NCI-H2227 treated with DMSO at 0.1 percent for 48 hours (cell line): ENCODE measurements around the gene AMMECR1L.
"Not testable (repeated sequence)": the region's sequence is repeated elsewhere in the genome, so short reads cannot be mapped to it uniquely, and the experiment has no call there.

Source experiments
- DNase-seq: peaks from one replicate; lab custom pipeline; 2025; lab: John Stamatoyannopoulos, UW

AMMECR1L gene

DNA sequence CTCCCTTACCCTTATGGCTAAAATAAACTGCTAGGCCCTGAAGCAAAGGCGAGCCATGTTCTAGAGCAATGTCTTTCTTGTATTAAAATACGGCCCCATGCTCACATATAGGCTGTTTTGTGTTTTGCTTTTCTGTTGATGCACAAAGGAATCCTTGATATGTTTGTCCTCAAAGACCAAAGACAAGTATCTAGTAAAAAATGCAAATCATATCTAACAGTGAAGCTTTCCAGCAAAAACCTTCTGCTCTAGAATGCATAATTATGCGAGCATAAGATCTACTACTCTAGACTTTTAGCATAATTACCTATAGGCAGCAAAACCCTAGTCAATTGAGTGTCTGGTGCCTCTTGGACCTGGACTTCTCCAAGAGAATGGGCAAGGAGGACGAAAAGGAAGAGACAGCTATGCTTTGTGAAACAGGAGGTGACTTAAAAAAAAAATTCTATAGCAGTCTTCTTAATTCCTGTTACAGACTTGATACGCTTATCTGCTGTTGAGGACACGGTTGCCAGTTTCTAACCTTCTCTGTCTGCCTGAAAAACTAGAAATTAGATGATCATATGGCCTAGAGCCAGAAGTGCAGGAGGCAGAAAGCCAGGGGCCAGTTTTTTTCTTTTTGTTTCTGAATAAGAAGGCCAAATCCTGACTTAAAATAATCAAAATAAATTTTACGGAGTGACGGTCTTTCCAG lies 1.5 kb upstream of the AMMECR1L start:
- DNase-seq, result no peak

DNA sequence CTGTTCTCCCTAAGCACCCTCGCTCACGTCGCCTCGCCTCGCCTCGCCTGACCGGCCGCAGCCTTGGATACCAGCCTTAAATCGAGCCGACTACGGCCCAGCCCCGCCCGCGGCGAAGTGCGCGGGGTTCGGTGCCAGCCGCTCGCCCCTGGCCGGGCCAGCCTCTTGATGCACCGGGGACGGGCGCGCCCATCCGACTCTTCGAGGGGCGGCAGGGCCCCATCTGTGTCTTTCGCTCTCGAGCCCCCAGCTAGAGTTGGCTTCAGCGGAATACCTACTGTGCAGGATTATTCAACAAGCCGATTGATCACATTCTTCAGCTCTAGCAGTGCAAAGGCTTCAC lies 808 bp upstream of the AMMECR1L start:
- DNase-seq, result not testable (repeated sequence)

DNA sequence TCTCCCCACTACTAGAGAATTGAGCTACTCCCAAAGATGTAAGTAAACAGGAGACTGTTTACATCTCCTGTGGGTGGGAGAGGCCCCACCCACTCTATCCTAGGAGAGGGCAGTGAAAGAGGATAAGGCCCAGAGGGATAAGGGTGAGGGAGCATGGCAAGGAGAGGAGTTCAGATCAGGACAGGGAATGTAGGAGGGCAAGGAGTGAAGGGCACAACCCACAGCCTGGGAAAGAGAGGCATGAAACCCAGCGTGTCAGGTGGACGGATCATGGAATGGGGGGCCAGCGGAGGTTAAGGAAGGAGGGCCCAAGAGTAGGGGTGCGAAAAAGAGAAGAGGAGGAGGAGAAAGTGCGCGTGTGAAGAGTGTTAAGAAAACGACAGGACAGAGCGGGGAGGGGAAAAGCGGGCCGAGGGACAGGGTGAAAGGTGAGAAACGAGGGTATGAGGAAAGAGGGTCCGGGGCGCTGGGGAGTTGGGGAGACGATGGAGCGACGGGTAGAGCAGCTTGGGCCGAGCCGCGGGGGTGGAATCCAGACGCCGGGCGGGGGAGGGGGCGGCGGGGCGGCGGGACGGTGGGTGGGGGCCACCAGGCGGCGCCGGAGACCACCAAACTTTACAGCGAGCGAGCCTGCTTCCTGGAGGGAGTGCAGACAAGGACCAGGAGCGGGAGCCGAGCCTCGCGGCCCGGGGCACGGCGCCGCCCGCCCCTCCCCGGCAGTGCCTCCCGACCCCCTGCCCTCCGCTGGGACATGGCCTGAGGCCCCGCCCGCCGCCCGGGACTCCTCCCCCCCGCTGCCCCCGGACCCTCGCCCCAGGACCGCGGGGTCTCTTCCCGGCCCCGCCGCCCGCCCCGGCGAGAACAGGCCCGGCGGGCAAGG lies 655 bp downstream of the AMMECR1L start:
- DNase-seq, result not testable (repeated sequence)

DNA sequence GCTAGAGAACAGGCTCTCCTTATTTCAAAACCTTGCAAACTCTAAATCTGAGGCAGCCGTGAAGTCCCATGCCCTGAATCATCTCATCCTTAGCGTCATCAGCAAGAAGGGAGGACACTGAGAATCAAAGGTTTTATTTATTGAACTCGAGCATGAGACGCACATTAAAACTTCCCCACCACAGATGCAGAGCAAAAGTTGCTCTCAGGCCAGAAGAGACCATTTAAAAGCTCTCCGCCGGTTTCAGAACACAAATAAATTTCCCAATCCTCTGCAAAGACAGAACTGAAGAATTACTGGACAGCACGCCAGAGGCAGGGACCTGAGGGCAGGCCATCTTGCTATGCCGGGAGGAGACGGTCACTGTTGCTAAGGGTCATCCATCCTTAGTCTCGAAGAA lies 1.3 kb downstream of the AMMECR1L start:
- no peak for DNase-seq

DNA sequence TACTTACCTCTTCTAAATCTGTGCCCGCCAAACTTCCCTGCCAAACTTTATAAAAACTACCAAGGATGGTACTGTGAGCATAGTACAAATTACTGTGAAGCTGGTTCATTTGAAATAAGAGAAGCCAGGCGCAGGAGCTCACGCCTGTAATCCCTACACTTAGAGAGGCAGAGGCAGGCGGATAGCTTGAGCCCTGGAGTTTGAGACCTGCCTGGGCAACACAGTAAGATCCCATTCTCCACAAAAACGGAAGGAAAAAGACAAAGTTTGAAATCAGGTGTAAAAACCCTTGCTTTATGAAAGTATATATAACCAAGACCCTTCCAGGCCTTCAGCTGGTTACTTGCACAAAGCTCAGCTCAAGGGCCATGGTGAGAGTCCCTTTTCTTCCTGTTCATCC lies 5.9 kb downstream of the AMMECR1L start:
- DNase-seq, result no peak

DNA sequence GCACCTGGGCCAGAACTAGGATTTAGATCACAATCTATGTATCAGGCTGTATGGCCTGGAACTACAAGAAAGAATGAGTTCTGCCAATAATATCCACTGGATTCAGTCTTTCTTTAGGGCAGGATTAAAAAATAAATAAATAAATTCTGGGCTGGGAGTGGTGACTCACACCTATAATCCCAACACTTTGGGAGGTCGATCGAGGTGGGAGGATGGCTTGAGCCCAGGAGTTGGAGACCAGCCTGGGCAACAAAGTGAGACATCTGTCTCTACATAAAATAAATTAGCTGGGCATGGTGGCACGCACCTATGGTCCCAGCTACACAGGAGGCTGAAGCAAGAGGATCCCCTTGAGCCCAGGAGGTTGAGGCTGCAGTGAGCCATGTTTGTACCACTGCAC lies 8.1 kb downstream of the AMMECR1L start:
- no peak for DNase-seq

DNA sequence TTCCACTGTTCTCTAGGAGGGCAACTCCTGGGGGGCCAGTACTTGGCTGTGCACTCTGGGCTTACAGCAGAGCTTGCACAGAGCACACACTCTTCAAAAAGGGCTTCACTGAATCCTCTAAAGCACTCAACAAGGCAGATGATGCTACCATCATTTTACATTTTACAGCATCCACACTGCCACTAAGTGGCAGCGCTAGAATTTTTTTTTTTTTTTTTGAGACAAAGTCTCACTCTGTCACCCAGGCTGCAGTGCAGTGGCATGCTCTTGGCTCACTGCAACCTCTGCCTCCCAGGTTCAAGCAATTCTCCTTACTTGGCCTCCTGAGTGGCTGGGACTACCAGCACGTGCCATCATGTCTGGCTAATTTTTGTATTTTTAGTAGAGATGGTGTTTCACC lies 8.6 kb downstream of the AMMECR1L start:
- no peak for DNase-seq

DNA sequence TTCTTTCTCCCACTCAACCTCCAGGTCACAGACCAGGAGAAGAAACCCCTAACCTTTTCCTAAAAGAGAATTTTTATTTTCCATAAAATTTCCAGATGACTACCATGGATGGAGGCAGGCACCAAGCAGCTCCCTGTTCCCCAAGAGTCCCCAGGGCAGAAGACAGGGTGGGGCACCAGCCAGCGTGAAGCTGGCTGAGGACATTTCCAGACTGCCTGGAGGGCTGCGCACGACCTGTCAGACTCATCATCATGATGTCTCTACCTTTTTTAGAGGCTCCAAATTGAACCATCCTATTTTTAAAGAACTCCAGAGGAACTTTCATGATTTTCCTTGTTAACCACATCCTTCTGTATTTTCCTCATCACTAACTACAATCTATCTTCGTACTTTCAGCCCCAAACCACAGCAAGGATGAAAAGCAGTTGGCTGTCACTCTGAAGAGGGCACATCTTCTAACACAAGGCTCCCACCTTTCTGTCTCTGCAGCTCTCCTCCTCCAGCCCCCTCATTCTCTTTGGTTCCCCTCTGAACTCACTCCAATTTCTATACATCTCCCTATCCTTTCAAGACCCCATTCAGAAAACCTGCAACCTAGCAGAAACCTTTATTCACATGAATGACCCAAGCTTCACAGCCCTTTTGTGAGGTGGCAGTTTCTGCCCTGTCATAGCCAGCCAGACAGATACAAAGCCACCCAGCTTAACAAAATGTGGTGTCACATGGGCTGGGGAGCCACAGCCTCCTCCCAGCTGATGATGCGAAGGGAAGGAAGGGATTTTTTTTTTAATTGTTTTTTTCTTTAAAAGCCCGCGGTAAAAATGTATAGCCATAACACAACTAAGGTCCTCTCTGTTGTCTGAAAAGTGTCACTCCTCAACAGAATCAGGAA lies 11.1 kb downstream of the AMMECR1L start:
- no peak for DNase-seq

DNA sequence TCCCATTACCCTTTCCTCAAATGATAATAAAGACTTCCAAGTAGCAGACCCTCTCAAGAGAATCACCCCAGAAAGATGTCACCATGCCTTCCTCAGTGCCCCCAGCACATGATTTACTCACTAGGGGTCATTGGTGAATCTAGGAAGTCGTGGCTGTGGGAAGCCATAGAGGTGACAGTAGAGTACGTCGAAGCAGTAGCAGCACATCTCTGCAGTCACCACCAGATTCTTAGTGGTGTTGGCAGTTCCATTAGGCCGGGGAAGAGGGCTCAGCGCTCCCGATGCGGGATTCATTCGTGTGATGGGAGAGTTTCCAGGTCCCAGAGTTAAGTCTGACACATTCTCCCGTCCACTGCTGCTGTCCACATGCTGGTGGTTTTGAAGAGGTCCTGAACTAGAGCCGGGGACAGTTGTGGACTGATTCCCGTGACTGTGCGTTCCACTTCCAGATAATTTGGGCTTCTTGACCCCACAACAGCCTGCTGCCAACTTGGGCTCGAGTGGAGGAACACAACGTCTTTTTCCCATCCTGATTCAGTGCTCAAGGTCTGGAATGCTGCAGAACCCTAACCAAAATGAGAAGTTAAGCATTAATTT lies 12.0 kb downstream of the AMMECR1L start:
- no peak for DNase-seq

DNA sequence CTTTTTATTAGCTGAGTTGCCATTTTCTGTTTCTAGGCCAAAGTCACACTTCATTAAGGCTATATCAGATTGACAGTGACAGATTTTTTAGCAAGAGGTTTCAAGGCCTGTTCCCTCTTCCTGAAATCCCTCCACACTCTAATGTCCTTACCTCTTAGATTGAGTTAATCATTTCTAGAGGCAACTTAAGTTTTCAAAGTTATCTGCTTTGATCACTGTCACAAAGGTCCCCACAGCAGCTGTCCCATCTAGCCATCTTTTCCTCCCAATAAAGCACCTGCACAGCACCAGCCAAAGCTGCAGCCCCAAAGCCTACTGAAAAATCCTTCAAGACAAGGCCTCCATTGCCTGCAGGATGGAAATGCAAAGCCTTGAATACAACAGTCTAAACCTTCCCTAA lies 13.4 kb downstream of the AMMECR1L start:
- DNase-seq, result no peak

DNA sequence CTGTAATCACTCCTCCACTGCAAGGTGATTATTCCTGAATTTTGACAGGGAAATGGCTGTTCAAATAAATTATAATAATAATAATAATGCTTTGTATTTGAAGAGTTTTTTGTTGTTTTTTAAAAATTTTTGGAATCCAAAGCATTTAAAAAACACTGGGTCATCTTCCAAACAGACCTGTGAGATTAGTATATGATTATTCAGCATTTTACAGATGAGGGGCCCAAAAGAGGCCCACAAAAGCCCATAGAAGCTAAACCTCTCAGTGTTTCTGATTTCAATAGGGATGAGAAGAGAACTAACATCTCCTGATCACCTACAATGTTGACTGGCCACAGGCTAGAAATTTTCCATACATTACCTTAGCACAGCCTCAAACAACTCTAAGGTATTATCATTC lies 19.8 kb downstream of the AMMECR1L start:
- DNase-seq, result no peak

DNA sequence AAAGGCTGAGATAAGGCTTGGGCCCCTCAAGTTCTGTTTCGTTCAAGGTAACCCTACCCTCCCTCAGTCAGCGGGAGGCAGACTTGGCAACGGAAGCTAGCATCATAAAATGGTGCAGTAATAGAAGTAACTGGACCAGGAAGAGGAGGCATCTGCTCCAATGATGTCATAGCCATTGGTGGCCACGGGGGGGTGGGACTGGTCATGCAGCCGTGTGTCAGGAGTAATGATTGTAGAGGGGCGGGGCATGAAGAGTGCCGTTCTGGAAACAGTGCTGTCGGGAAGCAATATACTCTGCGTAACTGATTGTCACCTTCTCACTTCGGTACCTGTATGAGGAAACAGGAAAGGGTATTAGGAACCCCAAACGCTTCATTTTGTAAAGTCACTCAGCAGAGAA lies 20.9 kb downstream of the AMMECR1L start:
- DNase-seq, result no peak

DNA sequence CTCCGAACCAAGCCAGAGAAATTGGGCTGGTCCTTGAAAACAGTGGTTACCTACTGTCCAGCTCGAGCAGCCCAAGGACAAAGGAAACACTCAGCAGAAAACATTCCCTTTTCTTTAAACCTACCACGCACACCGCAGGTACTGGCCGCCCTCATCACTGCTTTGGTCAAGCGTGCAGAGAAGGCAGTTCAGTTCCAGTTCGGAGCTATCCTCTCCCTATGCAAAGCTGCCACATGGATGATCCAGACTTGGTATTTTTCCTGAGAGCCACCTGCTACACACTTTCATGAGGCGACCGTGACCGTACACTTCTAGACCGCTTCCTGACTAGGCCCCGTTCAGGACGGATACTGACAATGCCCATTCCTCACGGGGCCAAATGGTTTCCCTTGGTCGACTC lies 23.5 kb downstream of the AMMECR1L start:
- DNase-seq, result no peak

DNA sequence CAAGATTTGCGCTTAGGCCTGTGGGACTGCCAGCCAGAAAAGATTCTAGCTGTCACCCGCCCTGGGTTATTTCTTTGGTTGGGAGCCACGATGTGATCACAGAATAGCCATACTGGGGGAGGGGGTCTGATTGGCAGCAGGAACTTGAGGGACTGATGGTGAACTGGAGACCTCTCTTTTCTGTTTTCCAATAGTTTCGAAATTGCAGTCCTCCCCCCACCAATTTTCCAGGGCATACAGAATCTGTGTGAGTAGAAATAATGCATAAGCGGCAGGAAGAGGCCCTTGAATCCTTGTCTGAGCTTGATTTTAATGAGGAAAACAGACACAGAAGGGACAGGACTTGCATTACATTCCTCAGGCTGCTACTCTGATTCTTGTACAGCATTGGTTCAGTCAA lies 25.6 kb downstream of the AMMECR1L start:
- no peak for DNase-seq

DNA sequence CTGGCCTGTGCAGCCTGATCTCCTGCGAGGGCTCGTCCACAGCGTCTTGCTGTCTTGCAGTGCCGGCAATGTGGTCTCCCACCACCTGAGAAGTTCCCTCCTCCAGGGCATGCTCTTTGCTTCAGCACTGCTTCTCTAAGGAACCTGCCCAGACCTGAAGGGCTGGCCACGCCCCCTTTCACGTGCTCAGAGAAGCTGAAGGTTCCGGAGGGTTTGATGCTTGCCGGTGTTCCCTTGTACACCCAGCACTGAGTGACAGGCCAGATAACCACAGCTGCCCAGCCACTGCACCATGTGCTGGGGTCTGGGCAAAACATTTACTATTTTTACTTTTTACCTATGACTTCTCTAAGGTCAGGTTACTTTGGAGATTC lies 26.1 kb downstream of the AMMECR1L start:
- DNase-seq, result peak; percentile 44

DNA sequence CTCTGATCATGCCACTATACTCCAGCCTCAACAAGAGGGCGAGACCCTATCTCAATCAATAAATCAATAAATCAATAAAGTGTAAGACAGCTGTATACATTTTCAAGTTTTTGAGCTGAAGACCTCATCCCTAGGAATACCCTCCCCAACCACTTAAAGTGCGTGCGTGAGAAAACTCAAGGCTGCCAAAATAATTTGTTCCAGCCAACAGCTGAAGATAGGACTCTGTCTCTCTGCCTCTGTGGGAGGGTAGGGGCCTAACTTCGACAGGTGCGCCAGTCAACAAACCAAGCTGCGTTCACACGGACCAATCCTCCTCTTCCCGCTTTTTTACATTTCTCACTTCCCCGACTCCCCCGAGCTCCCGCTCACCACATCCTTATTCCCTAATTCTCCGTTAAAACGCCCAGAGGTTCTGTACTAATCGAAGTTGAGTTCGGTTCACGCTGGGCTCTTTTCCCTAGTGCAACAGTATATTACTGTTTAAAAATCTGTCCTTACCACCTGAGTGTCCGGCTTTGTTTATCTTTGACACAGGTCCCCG lies 28.4 kb downstream of the AMMECR1L start:
- DNase-seq, result peak; percentile 72

DNA sequence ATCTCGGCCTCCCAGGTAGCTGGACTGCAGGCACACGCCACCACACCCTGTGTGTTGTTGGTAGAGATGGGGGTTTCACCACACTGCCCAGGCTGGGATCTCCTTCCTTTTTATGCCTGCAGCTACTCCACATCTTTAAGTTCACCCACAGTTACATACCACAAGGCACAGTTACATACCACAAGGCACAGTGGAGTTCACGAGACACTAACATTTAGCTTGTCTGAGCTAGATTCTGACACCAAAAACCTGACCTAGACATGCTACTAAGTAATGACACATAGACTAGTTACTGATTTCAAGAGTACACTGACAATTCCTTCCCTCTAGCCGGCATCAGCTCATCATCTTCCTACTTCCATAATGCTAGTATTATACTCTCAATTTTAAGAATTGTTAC lies 32.1 kb downstream of the AMMECR1L start:
- no peak for DNase-seq

DNA sequence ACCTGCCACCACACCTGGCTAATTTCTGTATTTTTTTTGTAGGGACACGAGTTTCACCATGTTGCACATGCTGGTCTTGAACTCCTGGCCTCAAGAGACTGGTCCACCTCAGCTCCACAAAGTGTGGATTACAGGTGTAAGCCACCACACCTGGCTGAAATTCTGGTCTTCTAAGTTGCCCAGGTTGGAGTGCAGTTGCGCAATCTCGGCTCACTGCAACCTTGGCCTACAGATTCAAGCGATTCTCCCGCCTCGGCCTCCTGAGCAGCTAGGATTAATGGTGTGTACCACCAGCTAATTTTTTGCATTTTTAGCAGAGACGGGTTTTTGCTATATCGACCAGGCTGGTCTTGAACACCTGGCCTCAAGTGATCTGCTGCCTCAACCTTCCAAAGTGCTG lies 33.4 kb downstream of the AMMECR1L start:
- no peak for DNase-seq

DNA sequence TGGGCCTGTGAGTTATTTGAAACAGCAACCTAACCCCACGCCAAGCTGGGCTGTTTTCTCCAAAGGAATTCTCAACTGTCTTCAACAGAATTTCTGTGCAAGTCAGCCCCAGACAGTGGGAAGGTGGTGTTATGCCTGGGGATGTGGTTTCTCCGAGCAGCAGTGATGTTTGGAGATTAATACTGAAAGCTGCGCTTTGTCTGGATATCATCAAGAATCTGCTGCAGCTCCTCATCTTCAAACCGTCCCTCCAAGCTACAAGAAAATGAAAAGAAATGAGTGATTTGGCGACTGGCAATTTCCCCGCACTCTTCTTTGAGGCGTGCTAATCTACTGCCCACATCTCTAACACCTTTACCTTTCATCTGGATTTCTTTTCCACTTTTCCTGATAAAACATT lies 37.8 kb downstream of the AMMECR1L start:
- no peak for DNase-seq

DNA sequence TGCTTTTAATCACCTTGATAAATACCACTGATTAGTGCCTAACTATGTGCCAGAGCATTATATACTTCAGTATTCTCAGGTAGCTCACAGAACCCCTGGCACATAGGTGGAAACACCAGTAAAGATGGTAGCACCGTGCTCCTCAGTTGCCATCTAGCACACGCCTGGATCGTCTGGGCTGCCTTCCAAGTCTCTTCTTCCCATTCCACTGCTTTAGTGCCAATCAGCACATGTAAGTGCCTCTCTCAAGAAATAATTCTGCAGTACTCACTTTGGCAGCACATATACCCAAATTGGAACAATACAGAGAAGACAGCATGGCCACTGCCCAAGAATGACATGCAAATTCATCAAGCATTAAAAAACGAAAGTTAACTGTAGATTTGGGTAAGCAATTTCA lies 40.8 kb downstream of the AMMECR1L start:
- DNase-seq, result no peak

DNA sequence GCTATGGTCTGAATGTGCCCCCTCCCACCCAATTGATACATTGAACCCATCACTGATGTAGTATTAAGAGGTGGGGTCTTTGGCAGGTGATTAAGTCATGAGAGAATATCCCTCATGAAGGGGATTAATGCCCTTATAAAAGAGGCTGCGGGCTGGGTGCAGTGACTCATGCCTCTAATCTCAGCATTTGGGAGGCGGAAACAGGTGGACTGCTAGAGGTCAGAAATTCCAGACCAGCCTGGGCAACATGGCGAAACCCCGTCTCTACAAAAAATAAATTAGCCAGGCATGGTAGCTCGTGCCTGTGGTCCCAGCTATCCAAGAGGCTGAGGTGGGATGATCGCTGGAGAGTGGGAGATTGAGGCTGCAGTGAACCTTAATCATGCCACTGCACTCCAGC lies 42.1 kb downstream of the AMMECR1L start:
- no peak for DNase-seq
